ENCODE measurements around the gene DMTF1.

DMTF1 gene

GRCh38 chr7:87209295-87209924 is 57.2 kb downstream of the DMTF1 start:
- H3K23ac ChIP-seq (ENCODE audit: low read length in 2 of 2), result no peak overlapping the region
- H2BK5ac ChIP-seq (ENCODE audit: low read depth, low read length, poor library complexity, severe bottlenecking), result no peak overlapping the region
- H3K4me2 ChIP-seq (ENCODE audit: low read length, poor library complexity, severe bottlenecking), result no peak overlapping the region
- H3K4ac ChIP-seq (ENCODE audit: low read depth in 1 of 2, low read length in 2 of 2), result no peak overlapping the region
- H2AK5ac ChIP-seq (ENCODE audit: low read length, severe bottlenecking), result no peak overlapping the region
- H4K91ac ChIP-seq (ENCODE audit: low read length), result no peak overlapping the region
- peaks cover 5% of the 10 kb centered on the region for H3K4me1 ChIP-seq (ENCODE audit: control insufficient read depth, insufficient read depth, low read depth, low read length)
- no peak overlapping the region for H3K18ac ChIP-seq (ENCODE audit: low read depth in 1 of 2, low read length in 2 of 2)
- WGBS, result 93% methylated on average over 17 of the region's 18 CpGs
- DNase-seq, result no peak
- peaks cover 18% of the 10 kb centered on the region for H3K9me3 ChIP-seq (ENCODE audit: control insufficient read depth, low read length)
- no peak overlapping the region for H3K4me3 ChIP-seq (ENCODE audit: insufficient read depth in 1 of 2, low read depth in 1 of 2, low read length in 2 of 2)
- no peaks in the 10 kb centered on the region for H3K27me3 ChIP-seq (ENCODE audit: control insufficient read depth in 1 of 2, insufficient read depth in 1 of 2, low read length in 2 of 2)
- H3K27ac ChIP-seq (ENCODE audit: low read length, poor library complexity, severe bottlenecking), result no peak overlapping the region
- H3K36me3 ChIP-seq (ENCODE audit: control insufficient read depth in 1 of 2, insufficient read depth in 2 of 2, low read depth in 1 of 2, low read length in 2 of 2), result peaks cover 0 to 18% of the 10 kb centered on the region in 2 experiments
- no peak overlapping the region for H3K9ac ChIP-seq (ENCODE audit: low read length)
- no peak overlapping the region for H2AFZ ChIP-seq (ENCODE audit: low read depth, low read length)
- peaks cover 17% of the 10 kb centered on the region for H3K79me1 ChIP-seq (replicated peaks; ENCODE audit: low read length, poor library complexity, severe bottlenecking)
- no peak overlapping the region for H2BK120ac ChIP-seq (ENCODE audit: low read depth, low read length)
- no peak overlapping the region for H3K14ac ChIP-seq (ENCODE audit: low read length in 2 of 2)
- H4K8ac ChIP-seq (ENCODE audit: low read length), result no peak overlapping the region
- H2BK15ac ChIP-seq (ENCODE audit: low read depth, poor library complexity, severe bottlenecking), result no peak overlapping the region
- H2BK12ac ChIP-seq (ENCODE audit: low read length in 2 of 2), result no peak overlapping the region

DNA sequence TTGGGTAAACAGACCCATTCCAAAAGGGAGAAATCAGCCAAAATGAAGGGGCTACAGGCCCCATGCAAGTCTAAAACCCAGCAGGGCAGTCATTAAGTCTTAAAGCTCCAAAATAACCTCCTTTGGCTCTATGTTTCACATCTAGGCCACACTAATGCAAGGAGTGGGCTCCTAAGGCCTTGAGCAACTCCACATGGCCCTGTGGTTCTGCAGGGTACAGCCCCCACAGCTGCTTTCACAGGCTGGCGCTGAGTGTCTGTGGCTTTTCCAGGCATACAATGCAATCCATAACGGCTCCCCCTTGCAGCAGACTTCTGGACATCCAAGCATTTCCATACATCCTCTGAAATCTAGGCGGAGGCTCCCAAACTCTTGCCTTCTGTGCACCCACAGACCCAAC is 58.3 kb downstream of the DMTF1 start:
- Histone ChIP-seq H3K18ac (ENCODE audit: low read depth in 1 of 2, low read length in 2 of 2) (peak overlapping the region in 1 of 2 experiments; percentile 26), H3K4me1 (ENCODE audit: control insufficient read depth, insufficient read depth, low read depth, low read length) (peaks cover 5% of the 10 kb centered on the region), H3K9ac (ENCODE audit: low read length) (no peak overlapping the region), H2BK12ac (ENCODE audit: low read length in 2 of 2) (no peak overlapping the region), H3K4me2 (ENCODE audit: low read length, poor library complexity, severe bottlenecking) (no peak overlapping the region), H3K4ac (ENCODE audit: low read depth in 1 of 2, low read length in 2 of 2) (no peak overlapping the region), H3K9me3 (ENCODE audit: control insufficient read depth, low read length) (peaks cover 8% of the 10 kb centered on the region), H2BK15ac (ENCODE audit: low read depth, poor library complexity, severe bottlenecking) (no peak overlapping the region), H3K27ac (ENCODE audit: low read length, poor library complexity, severe bottlenecking) (no peak overlapping the region), H3K79me1 (replicated peaks; ENCODE audit: low read length, poor library complexity, severe bottlenecking) (peaks cover 21% of the 10 kb centered on the region), H2AFZ (ENCODE audit: low read depth, low read length) (no peak overlapping the region), H3K4me3 (ENCODE audit: insufficient read depth in 1 of 2, low read depth in 1 of 2, low read length in 2 of 2) (no peak overlapping the region), H2AK5ac (ENCODE audit: low read length, severe bottlenecking) (no peak overlapping the region), H2BK5ac (ENCODE audit: low read depth, low read length, poor library complexity, severe bottlenecking) (no peak overlapping the region), H3K27me3 (ENCODE audit: control insufficient read depth in 1 of 2, insufficient read depth in 1 of 2, low read length in 2 of 2) (no peaks in the 10 kb centered on the region), H2BK120ac (ENCODE audit: low read depth, low read length) (no peak overlapping the region), H3K23ac (ENCODE audit: low read length in 2 of 2) (no peak overlapping the region), H4K91ac (ENCODE audit: low read length) (no peak overlapping the region), H3K14ac (ENCODE audit: low read length in 2 of 2) (no peak overlapping the region), H3K36me3 (ENCODE audit: control insufficient read depth in 1 of 2, insufficient read depth in 2 of 2, low read depth in 1 of 2, low read length in 2 of 2) (peaks cover 0 to 11% of the 10 kb centered on the region in 2 experiments), H4K8ac (ENCODE audit: low read length) (no peak overlapping the region)
- 95% methylated on average over 3 of the region's 3 CpGs for WGBS
- no peak for DNase-seq

GRCh38 chr7:87212498-87212897 is 60.2 kb downstream of the DMTF1 start:
- no peak overlapping the region for H3K4me2 ChIP-seq (ENCODE audit: low read length, poor library complexity, severe bottlenecking)
- no peak overlapping the region for H3K9ac ChIP-seq (ENCODE audit: low read length)
- WGBS, result no CpG with 5 or more reads among the region's 1 CpG
- H3K27ac ChIP-seq (ENCODE audit: low read length, poor library complexity, severe bottlenecking), result no peak overlapping the region
- no peak overlapping the region for H3K14ac ChIP-seq (ENCODE audit: low read length in 2 of 2)
- H2BK15ac ChIP-seq (ENCODE audit: low read depth, poor library complexity, severe bottlenecking), result no peak overlapping the region
- H2BK120ac ChIP-seq (ENCODE audit: low read depth, low read length), result no peak overlapping the region
- H3K36me3 ChIP-seq (ENCODE audit: control insufficient read depth in 1 of 2, insufficient read depth in 2 of 2, low read depth in 1 of 2, low read length in 2 of 2), result peaks cover 0 to 11% of the 10 kb centered on the region in 2 experiments
- no peak overlapping the region for H4K91ac ChIP-seq (ENCODE audit: low read length)
- peaks cover 23% of the 10 kb centered on the region for H3K79me1 ChIP-seq (replicated peaks; ENCODE audit: low read length, poor library complexity, severe bottlenecking)
- no peaks in the 10 kb centered on the region for H3K9me3 ChIP-seq (ENCODE audit: control insufficient read depth, low read length)
- H2BK5ac ChIP-seq (ENCODE audit: low read depth, low read length, poor library complexity, severe bottlenecking), result no peak overlapping the region
- H3K4ac ChIP-seq (ENCODE audit: low read depth in 1 of 2, low read length in 2 of 2), result no peak overlapping the region
- no peak overlapping the region for H3K18ac ChIP-seq (ENCODE audit: low read depth in 1 of 2, low read length in 2 of 2)
- H4K8ac ChIP-seq (ENCODE audit: low read length), result no peak overlapping the region
- H3K4me1 ChIP-seq (ENCODE audit: control insufficient read depth, insufficient read depth, low read depth, low read length), result peaks cover 8% of the 10 kb centered on the region
- H3K23ac ChIP-seq (ENCODE audit: low read length in 2 of 2), result no peak overlapping the region
- no peak overlapping the region for H3K4me3 ChIP-seq (ENCODE audit: insufficient read depth in 1 of 2, low read depth in 1 of 2, low read length in 2 of 2)
- no peak for DNase-seq
- H2BK12ac ChIP-seq (ENCODE audit: low read length in 2 of 2), result no peak overlapping the region
- H2AFZ ChIP-seq (ENCODE audit: low read depth, low read length), result no peak overlapping the region
- no peak overlapping the region for H2AK5ac ChIP-seq (ENCODE audit: low read length, severe bottlenecking)
- no peaks in the 10 kb centered on the region for H3K27me3 ChIP-seq (ENCODE audit: control insufficient read depth in 1 of 2, insufficient read depth in 1 of 2, low read length in 2 of 2)

DNA sequence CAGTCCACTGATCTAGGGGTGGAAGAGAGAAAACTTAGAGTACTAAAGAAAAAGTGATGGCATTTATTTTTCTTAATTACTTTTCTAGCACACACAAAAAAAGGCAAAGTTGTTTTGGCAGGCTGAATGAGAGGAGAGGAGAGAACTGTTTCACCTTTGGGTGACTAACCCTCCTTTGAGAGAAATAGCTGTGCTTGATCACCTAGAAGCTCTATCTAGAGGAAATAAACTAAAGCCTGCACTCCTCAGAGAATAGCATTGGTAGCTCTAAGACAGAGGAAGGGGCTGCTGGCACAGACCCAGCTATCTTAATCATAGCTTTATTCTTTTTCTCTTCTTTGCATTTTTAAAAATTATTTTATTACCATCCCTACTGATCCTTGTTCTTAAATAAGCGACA is 61.0 kb downstream of the DMTF1 start:
- 100% methylated on average over 1 of the region's 1 CpG for WGBS
- Histone ChIP-seq H2AFZ (ENCODE audit: low read depth, low read length) (no peak overlapping the region), H3K18ac (ENCODE audit: low read depth in 1 of 2, low read length in 2 of 2) (no peak overlapping the region), H3K4me3 (ENCODE audit: insufficient read depth in 1 of 2, low read depth in 1 of 2, low read length in 2 of 2) (no peak overlapping the region), H3K23ac (ENCODE audit: low read length in 2 of 2) (no peak overlapping the region), H2BK12ac (ENCODE audit: low read length in 2 of 2) (no peak overlapping the region), H3K79me1 (replicated peaks; ENCODE audit: low read length, poor library complexity, severe bottlenecking) (peaks cover 22% of the 10 kb centered on the region), H3K4me1 (ENCODE audit: control insufficient read depth, insufficient read depth, low read depth, low read length) (peaks cover 11% of the 10 kb centered on the region), H3K9ac (ENCODE audit: low read length) (no peak overlapping the region), H4K8ac (ENCODE audit: low read length) (no peak overlapping the region), H3K36me3 (ENCODE audit: control insufficient read depth in 1 of 2, insufficient read depth in 2 of 2, low read depth in 1 of 2, low read length in 2 of 2) (peaks cover 0 to 11% of the 10 kb centered on the region in 2 experiments), H4K91ac (ENCODE audit: low read length) (no peak overlapping the region), H3K9me3 (ENCODE audit: control insufficient read depth, low read length) (no peaks in the 10 kb centered on the region), H2BK15ac (ENCODE audit: low read depth, poor library complexity, severe bottlenecking) (no peak overlapping the region), H3K4ac (ENCODE audit: low read depth in 1 of 2, low read length in 2 of 2) (no peak overlapping the region), H3K14ac (ENCODE audit: low read length in 2 of 2) (no peak overlapping the region), H2AK5ac (ENCODE audit: low read length, severe bottlenecking) (peak overlapping the region; percentile 35), H2BK5ac (ENCODE audit: low read depth, low read length, poor library complexity, severe bottlenecking) (no peak overlapping the region), H2BK120ac (ENCODE audit: low read depth, low read length) (no peak overlapping the region), H3K27me3 (ENCODE audit: control insufficient read depth in 1 of 2, insufficient read depth in 1 of 2, low read length in 2 of 2) (no peaks in the 10 kb centered on the region), H3K4me2 (ENCODE audit: low read length, poor library complexity, severe bottlenecking) (no peak overlapping the region), H3K27ac (ENCODE audit: low read length, poor library complexity, severe bottlenecking) (no peak overlapping the region)
- DNase-seq, result no peak

All from mesenchymal stem cell (in vitro differentiated cells and primary cell).